HG03460 (cell line): Measurements from ENCODE around the gene COL15A1.

Experiments
- ATAC-seq: cut with Tn5 transposase; IDR thresholded peaks from one replicate; pipeline ENCODE4 v1.9.1; 2021; ENCODE audit not compliant: unreplicated experiment

Gene COL15A1

GRCh38 chr9:98915599-98915998 is 28.1 kb upstream of the COL15A1 start:
- ATAC-seq, result no peak

GRCh38 chr9:98916660-98917059 is 27.0 kb upstream of the COL15A1 start:
- no peak for ATAC-seq

- no peak for ATAC-seq
Observed at GRCh38 chr9:98917746-98918487, 25.8 kb upstream of the COL15A1 start.

- ATAC-seq, result no peak
Observed at GRCh38 chr9:98921732-98922131, 22.0 kb upstream of the COL15A1 start.

GRCh38 chr9:98922721-98923435 is 20.8 kb upstream of the COL15A1 start:
- ATAC-seq, result no peak

GRCh38 chr9:98923451-98924123 is 20.1 kb upstream of the COL15A1 start:
- ATAC-seq, result no peak

- no peak for ATAC-seq
Observed at GRCh38 chr9:98924946-98925820, 18.5 kb upstream of the COL15A1 start.

- ATAC-seq, result no peak
Observed at GRCh38 chr9:98925956-98926355, 17.8 kb upstream of the COL15A1 start.

- no peak for ATAC-seq
Observed at GRCh38 chr9:98927724-98928123, 16.0 kb upstream of the COL15A1 start.

- ATAC-seq, result no peak
Observed at GRCh38 chr9:98929071-98929470, 14.6 kb upstream of the COL15A1 start.

- ATAC-seq, result no peak
Observed at GRCh38 chr9:98929895-98930341, 13.8 kb upstream of the COL15A1 start.

- ATAC-seq, result no peak
Observed at GRCh38 chr9:98930792-98931191, 12.9 kb upstream of the COL15A1 start.

- ATAC-seq, result no peak
Observed at GRCh38 chr9:98931600-98932389, 11.9 kb upstream of the COL15A1 start.

GRCh38 chr9:98933185-98933584 is 10.5 kb upstream of the COL15A1 start:
- no peak for ATAC-seq

GRCh38 chr9:98933890-98934289 is 9.8 kb upstream of the COL15A1 start:
- ATAC-seq, result no peak

- ATAC-seq, result no peak
Observed at GRCh38 chr9:98935071-98935505, 8.6 kb upstream of the COL15A1 start.

- no peak for ATAC-seq
Observed at GRCh38 chr9:98940276-98940675, 3.4 kb upstream of the COL15A1 start.

- no peak for ATAC-seq
Observed at GRCh38 chr9:98941946-98942523, 1.7 kb upstream of the COL15A1 start.

GRCh38 chr9:98942906-98943681 is 613 bp upstream of the COL15A1 start:
- ATAC-seq, result no peak
